HepG2 (cell line): ENCODE data around the gene SERTAD3. TPM values are rescaled to one million over a fixed set of nuclear protein-coding genes. Genes with fewer than 3 reads are reported as not detected.

ENCODE experiments used
- ELF4 ChIP-seq: sonication (generic); formaldehyde crosslinking; IDR thresholded peaks from 2 replicates; pipeline ENCODE4 v1.5.0; 2020; ENCODE audit warnings: missing genetic modification reagents, mild to moderate bottlenecking, moderate library complexity, borderline replicate concordance
- FOXM1 ChIP-seq: sonication (generic); formaldehyde crosslinking; IDR thresholded peaks from 2 replicates; pipeline ENCODE4 v1.5.0; 2020; ENCODE audit warnings: missing genetic modification reagents
- HIVEP1 ChIP-seq: sonication (generic); formaldehyde crosslinking; IDR thresholded peaks from 2 replicates; pipeline ENCODE4 v1.4.0; 2020; ENCODE audit warnings: mild to moderate bottlenecking, missing genetic modification reagents
- HNRNPUL1 ChIP-seq: fragments of 200-400 bp; formaldehyde crosslinking; IDR thresholded peaks from 2 replicates; pipeline ENCODE4 v1.6.1; 2017; ENCODE audit warnings: low read depth, mild to moderate bottlenecking, low read length, moderate library complexity
- HOXA7 ChIP-seq: sonication (generic); formaldehyde crosslinking; IDR thresholded peaks from 2 replicates; pipeline ENCODE4 v1.8.1; 2022; ENCODE audit warnings: mild to moderate bottlenecking, missing genetic modification reagents, moderate library complexity
- JARID2 ChIP-seq: sonication (generic); formaldehyde crosslinking; IDR thresholded peaks from 2 replicates; pipeline ENCODE4 v1.8.1; 2023; ENCODE audit warnings: missing genetic modification reagents, inconsistent platforms; ENCODE audit not compliant: insufficient replicate concordance
- RXRB ChIP-seq: IDR thresholded peaks from 2 replicates; pipeline ENCODE4 v1.6.1; 2016; ENCODE audit warnings: borderline replicate concordance, missing genetic modification reagents, missing compliant biosample characterization
- SETDB1 ChIP-seq: sonication (generic); formaldehyde crosslinking; IDR thresholded peaks from 2 replicates; pipeline ENCODE4 v1.5.1; 2020; ENCODE audit warnings: missing genetic modification reagents, mild to moderate bottlenecking, borderline replicate concordance
- STAT6 ChIP-seq: sonication (generic); formaldehyde crosslinking; IDR thresholded peaks from 2 replicates; pipeline ENCODE4 v1.4.0; 2020; ENCODE audit warnings: missing genetic modification reagents, mild to moderate bottlenecking, borderline replicate concordance
- TARDBP ChIP-seq: sonication (generic); formaldehyde crosslinking; IDR thresholded peaks from 2 replicates; pipeline ENCODE4 v1.8.0; 2022; ENCODE audit warnings: mild to moderate bottlenecking, missing genetic modification reagents
- TCF7 ChIP-seq: sonication (generic); IDR thresholded peaks from 2 replicates; pipeline ENCODE4 v1.6.1; 2016; ENCODE audit warnings: antibody characterized with exemption, low read depth
- ZBTB39 ChIP-seq: sonication (generic); formaldehyde crosslinking; IDR thresholded peaks from 2 replicates; pipeline ENCODE4 v1.5.0; 2020; ENCODE audit warnings: missing genetic modification reagents
- ZBTB44 ChIP-seq: sonication (generic); formaldehyde crosslinking; IDR thresholded peaks from 2 replicates; pipeline ENCODE4 v1.4.0; 2020; ENCODE audit warnings: missing genetic modification reagents
- ZNF432 ChIP-seq: sonication (generic); formaldehyde crosslinking; IDR thresholded peaks from 2 replicates; pipeline ENCODE4 v1.5.0; 2020; ENCODE audit warnings: missing genetic modification reagents, mild to moderate bottlenecking, borderline replicate concordance
- ZNF552 ChIP-seq: sonication (generic); formaldehyde crosslinking; IDR thresholded peaks from 2 replicates; pipeline ENCODE4 v1.9.0; 2022; ENCODE audit warnings: missing genetic modification reagents, mild to moderate bottlenecking, borderline replicate concordance
- ZNF589 ChIP-seq: sonication (generic); formaldehyde crosslinking; conservative IDR thresholded peaks from 2 replicates; pipeline ENCODE4 v1.8.0; 2022; ENCODE audit warnings: mild to moderate bottlenecking, moderate library complexity, missing genetic modification reagents
- ZNF713 ChIP-seq: sonication (generic); formaldehyde crosslinking; IDR thresholded peaks from 2 replicates; pipeline ENCODE4 v1.4.0; 2020; ENCODE audit warnings: mild to moderate bottlenecking, missing genetic modification reagents
- ZNF816 ChIP-seq: sonication (generic); formaldehyde crosslinking; IDR thresholded peaks from 2 replicates; pipeline ENCODE4 v1.8.0; 2022; ENCODE audit warnings: missing genetic modification reagents, mild to moderate bottlenecking, borderline replicate concordance
- polyA plus RNA-seq, 8 experiments: library from polyadenylated mRNA; depleted of rRNA in 3 of 8; stranded (reverse) in 7 of 8; unstranded in 1 of 8; fragments of >200 nt; fragmentation: Illumina TruSeq in 4 of 8; extraction: Trizol in 4 of 8; gene quantifications; 2 replicates each; pipeline versions ENCODE4 v1.2.1 to v1.2.3, GENCODE V29; 2011 to 2016; ENCODE audit warnings: low read depth in 4 of 8, missing spikeins in 1 of 8, mixed read lengths in 1 of 8; ENCODE audit not compliant: insufficient read depth in 1 of 8
- total RNA-seq, 5 experiments: library from RNA; depleted of rRNA; stranded (reverse); fragments of >200 nt; fragmentation: Illumina TruSeq; extraction: Trizol; gene quantifications; 2 replicates each; pipeline ENCODE4 v1.2.3, GENCODE V29; 2016; ENCODE audit warnings: low read depth in 1 of 5
- TF ChIP-seq, protein P1 (sequence below): sonication (generic); formaldehyde crosslinking; IDR thresholded peaks from 2 replicates; pipeline ENCODE4 v1.4.0; 2020; ENCODE audit warnings: missing genetic modification reagents, borderline replicate concordance

SERTAD3 gene
- total and polyA plus RNA-seq, 2 of the 13 experiments (the other 11 are each of a cell fraction or from before 2014, with no cell fraction given) = 9.6 to 16.9 TPM

DNA sequence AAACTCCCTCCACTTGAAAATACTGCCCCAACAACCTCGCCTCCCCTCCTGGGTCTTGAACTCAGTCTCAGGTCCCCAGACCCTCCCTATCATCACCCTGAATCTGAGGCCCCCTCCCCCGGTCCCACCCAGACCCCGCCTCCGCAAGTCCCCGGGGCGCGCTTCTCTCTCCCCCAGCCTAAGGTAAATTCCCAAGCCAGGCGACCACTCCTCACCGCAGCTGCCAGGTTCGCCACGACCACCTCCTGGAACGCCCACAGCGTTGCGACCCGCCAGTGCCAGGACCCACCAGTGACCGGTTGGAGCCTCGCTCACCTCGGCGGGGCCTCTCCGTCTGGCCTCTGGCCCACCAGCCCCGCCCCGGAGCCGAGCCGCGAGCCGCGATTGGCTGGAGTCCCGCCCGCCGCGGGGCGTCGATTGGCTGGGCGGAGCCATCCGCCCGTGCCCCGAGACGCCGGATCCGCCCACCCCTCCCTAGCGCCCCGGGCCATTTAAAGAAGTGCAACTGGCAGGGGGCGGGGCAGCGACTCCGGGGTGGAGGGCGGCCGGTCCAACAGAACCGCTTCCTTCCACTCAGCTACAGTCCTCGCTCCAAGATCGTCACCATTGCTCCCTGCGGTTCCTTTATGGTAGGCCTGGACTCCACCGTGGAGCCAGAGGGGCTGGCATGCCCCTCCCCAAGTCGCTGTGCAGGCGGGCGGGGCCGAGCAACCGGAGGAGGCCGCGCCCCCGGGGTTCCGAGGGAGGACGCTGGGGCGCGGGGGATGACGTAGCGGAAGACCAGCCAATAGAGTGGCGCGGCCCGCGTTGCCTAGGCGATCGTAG is at the start of gene SERTAD3 (continued):
- no peak for TF ChIP-seq ZNF713 (CRISPR knock-in tag)
- TF ChIP-seq ZNF816 (CRISPR knock-in tag) = no peak
- TF ChIP-seq TCF7 = no peak
- no peak for TF ChIP-seq HNRNPUL1
- no peak for TF ChIP-seq SETDB1 (CRISPR knock-in tag)
- no peak for TF ChIP-seq ZNF432 (CRISPR knock-in tag)
- TF ChIP-seq HIVEP1 (CRISPR knock-in tag) = peak; percentile 88
- peak; percentile 34; the same call in 1 of the 2 replicates for TF ChIP-seq TARDBP
- no peak for TF ChIP-seq FOXM1 (CRISPR knock-in tag)
- no peak for TF ChIP-seq JARID2 (CRISPR knock-in tag)
- TF ChIP-seq ZBTB39 (CRISPR knock-in tag) = no peak
- TF ChIP-seq ZNF589 = no peak
- no peak for TF ChIP-seq HOXA7 (CRISPR knock-in tag)
- TF ChIP-seq RXRB (CRISPR knock-in tag) = no peak
- no peak for TF ChIP-seq ZNF552 (CRISPR knock-in tag)
- TF ChIP-seq STAT6 (CRISPR knock-in tag) = no peak
- TF ChIP-seq ZBTB44 = no peak
- TF ChIP-seq ELF4 = no peak
- TF ChIP-seq, protein P1, sequence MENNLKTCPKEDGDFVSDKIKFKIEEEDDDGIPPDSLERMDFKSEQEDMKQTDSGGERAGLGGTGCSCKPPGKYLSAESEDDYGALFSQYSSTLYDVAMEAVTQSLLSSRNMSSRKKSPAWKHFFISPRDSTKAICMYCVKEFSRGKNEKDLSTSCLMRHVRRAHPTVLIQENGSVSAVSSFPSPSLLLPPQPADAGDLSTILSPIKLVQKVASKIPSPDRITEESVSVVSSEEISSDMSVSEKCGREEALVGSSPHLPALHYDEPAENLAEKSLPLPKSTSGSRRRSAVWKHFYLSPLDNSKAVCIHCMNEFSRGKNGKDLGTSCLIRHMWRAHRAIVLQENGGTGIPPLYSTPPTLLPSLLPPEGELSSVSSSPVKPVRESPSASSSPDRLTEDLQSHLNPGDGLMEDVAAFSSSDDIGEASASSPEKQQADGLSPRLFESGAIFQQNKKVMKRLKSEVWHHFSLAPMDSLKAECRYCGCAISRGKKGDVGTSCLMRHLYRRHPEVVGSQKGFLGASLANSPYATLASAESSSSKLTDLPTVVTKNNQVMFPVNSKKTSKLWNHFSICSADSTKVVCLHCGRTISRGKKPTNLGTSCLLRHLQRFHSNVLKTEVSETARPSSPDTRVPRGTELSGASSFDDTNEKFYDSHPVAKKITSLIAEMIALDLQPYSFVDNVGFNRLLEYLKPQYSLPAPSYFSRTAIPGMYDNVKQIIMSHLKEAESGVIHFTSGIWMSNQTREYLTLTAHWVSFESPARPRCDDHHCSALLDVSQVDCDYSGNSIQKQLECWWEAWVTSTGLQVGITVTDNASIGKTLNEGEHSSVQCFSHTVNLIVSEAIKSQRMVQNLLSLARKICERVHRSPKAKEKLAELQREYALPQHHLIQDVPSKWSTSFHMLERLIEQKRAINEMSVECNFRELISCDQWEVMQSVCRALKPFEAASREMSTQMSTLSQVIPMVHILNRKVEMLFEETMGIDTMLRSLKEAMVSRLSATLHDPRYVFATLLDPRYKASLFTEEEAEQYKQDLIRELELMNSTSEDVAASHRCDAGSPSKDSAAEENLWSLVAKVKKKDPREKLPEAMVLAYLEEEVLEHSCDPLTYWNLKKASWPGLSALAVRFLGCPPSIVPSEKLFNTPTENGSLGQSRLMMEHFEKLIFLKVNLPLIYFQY (CRISPR knock-in tag) = peak; percentile 93
